PC-3 (cell line): Measurements from ENCODE around the gene SGCD. TPM values are rescaled to one million over a fixed set of nuclear protein-coding genes. Genes with fewer than 3 reads are reported as not detected.

Source experiments
- ATAC-seq: fragments of 200-7000 bp; cut with Tn5 transposase; 2 replicates; pipeline ENCODE4 v1.9.1; 2020; ENCODE audit warnings: mild to moderate bottlenecking, moderate library complexity
- BruUV-seq: library from RNA; stranded (reverse); fragments of 400-500 nt; replicated peaks from 2 replicates; lab custom pipeline; 2021; lab: Mats Ljungman, UMichigan
- CTCF ChIA-PET: fragments of 300-600 bp; sonication (Branson Sonifier 250); formaldehyde crosslinking; loops from one replicate; lab custom pipeline; 2022; ENCODE audit warnings: antibody characterized with exemption; lab: Charles Lee
- POLR2A ChIA-PET: fragments of 300-600 bp; sonication (Branson Sonifier 250); formaldehyde crosslinking; loops from one replicate; lab custom pipeline; 2022; ENCODE audit warnings: antibody characterized with exemption; ENCODE audit not compliant: unreplicated experiment; lab: Charles Lee
- DNase-seq: peaks from one replicate; pipeline ENCODE4 v3.0.0-alpha.2; 2015
- H2AFZ ChIP-seq: fragments of 300-600 bp; sonication (generic); 2 replicates; pipeline ENCODE4 v1.6.0; 2016; ENCODE audit warnings: antibody characterized with exemption, low read length
- H3F3A ChIP-seq: fragments of 300-600 bp; sonication (generic); one replicate; pipeline ENCODE4 v1.6.0; 2017; ENCODE audit warnings: antibody characterized with exemption, low read length, control low read depth, mild to moderate bottlenecking; ENCODE audit not compliant: unreplicated experiment
- H3K27ac ChIP-seq: fragments of 300-600 bp; sonication (generic); 2 replicates; pipeline ENCODE4 v1.5.1; 2016; ENCODE audit warnings: mild to moderate bottlenecking, low read length
- H3K27me3 ChIP-seq: fragments of 300-600 bp; sonication (generic); 2 replicates; pipeline ENCODE4 v1.6.1; 2016; ENCODE audit warnings: low read length, mixed read lengths
- H3K36me3 ChIP-seq: fragments of 300-600 bp; sonication (generic); 2 replicates; pipeline ENCODE4 v1.6.1; 2016; ENCODE audit warnings: low read depth, mixed run types, low read length, mixed read lengths
- H3K4me1 ChIP-seq: fragments of 300-600 bp; sonication (generic); 2 replicates; pipeline ENCODE4 v1.5.1; 2016; ENCODE audit warnings: low read length; ENCODE audit not compliant: insufficient read depth
- H3K4me2 ChIP-seq: fragments of 300-600 bp; sonication (generic); 2 replicates; pipeline ENCODE4 v1.6.0; 2016; ENCODE audit warnings: low read length
- H3K4me3 ChIP-seq: fragments of 300-600 bp; sonication (generic); 2 replicates; pipeline ENCODE4 v1.5.1; 2016; ENCODE audit warnings: mild to moderate bottlenecking, low read length, mixed read lengths
- H3K79me2 ChIP-seq: fragments of 300-600 bp; sonication (generic); 2 replicates; pipeline ENCODE4 v1.6.1; 2017; ENCODE audit warnings: low read length, mixed read lengths
- H3K9ac ChIP-seq: fragments of 300-600 bp; sonication (generic); 2 replicates; pipeline ENCODE4 v1.6.0; 2016; ENCODE audit warnings: mild to moderate bottlenecking, low read length
- H3K9me2 ChIP-seq: fragments of 300-600 bp; sonication (generic); replicated peaks from 2 replicates; pipeline ENCODE4 v1.6.1; 2016; ENCODE audit warnings: mixed run types, low read length, mixed read lengths
- H3K9me3 ChIP-seq: fragments of 300-600 bp; sonication (generic); 2 replicates; pipeline ENCODE4 v1.6.1; 2016; ENCODE audit warnings: low read length, mixed read lengths
- H4K20me1 ChIP-seq: fragments of 300-600 bp; sonication (generic); 2 replicates; pipeline ENCODE4 v1.6.1; 2016; ENCODE audit warnings: low read length, mixed read lengths
- EZH2 ChIP-seq: fragments of 300-600 bp; sonication (generic); IDR thresholded peaks from one replicate; pipeline ENCODE4 v1.6.1; 2017; ENCODE audit warnings: antibody characterized with exemption, mild to moderate bottlenecking, low read length; ENCODE audit not compliant: unreplicated experiment
- EZH2phosphoT487 ChIP-seq: fragments of 300-600 bp; sonication (generic); IDR thresholded peaks from 2 replicates; pipeline ENCODE4 v1.6.1; 2018; ENCODE audit warnings: mild to moderate bottlenecking, antibody characterized with exemption, low read length, borderline replicate concordance
- intact Hi-C: fragments of 100-400 bp; cut with micrococcal nuclease; formaldehyde crosslinking; loops from 2 replicates; pipeline ENCODE4 v1.9.0; 2023
- total RNA-seq: library from RNA; depleted of rRNA; stranded (reverse); fragments of >200 nt; gene quantifications from 2 replicates; pipeline ENCODE4 v1.2.3, GENCODE V29; 2014
- TF ChIP-seq, protein P1 (sequence below): fragments of 300-600 bp; sonication (generic); conservative IDR thresholded peaks from 2 replicates; pipeline ENCODE4 v1.5.1; 2017; ENCODE audit warnings: antibody characterized with exemption, low read depth, mild to moderate bottlenecking, low read length

The SGCD gene
- total RNA-seq, 1 experiment from 2014 or later: 0.15 TPM

GRCh38 chr5:156322666-156323065, 4.3 kb upstream of the SGCD start:
- Histone ChIP-seq H3K4me2 (no peak overlapping the region), H3F3A (no peaks in the 10 kb centered on the region), H3K27ac (no peak overlapping the region), H3K9me2 (no peaks in the 10 kb centered on the region), H4K20me1 (no peaks in the 10 kb centered on the region), H3K9ac (no peak overlapping the region), H3K36me3 (no peaks in the 10 kb centered on the region), H3K4me3 (no peak overlapping the region), H3K79me2 (no peaks in the 10 kb centered on the region), H3K27me3 (no peaks in the 10 kb centered on the region), H3K4me1 (no peaks in the 10 kb centered on the region), H2AFZ (no peak overlapping the region), H3K9me3 (no peaks in the 10 kb centered on the region)
- no peak for ATAC-seq
- ChIA-PET CTCF (no interaction called here), POLR2A (no interaction called here)
- DNase-seq: no peak
- BruUV-seq: no TSS peak
- no peak for TF ChIP-seq EZH2phosphoT487
- no peak for TF ChIP-seq EZH2
- TF ChIP-seq, protein P1, sequence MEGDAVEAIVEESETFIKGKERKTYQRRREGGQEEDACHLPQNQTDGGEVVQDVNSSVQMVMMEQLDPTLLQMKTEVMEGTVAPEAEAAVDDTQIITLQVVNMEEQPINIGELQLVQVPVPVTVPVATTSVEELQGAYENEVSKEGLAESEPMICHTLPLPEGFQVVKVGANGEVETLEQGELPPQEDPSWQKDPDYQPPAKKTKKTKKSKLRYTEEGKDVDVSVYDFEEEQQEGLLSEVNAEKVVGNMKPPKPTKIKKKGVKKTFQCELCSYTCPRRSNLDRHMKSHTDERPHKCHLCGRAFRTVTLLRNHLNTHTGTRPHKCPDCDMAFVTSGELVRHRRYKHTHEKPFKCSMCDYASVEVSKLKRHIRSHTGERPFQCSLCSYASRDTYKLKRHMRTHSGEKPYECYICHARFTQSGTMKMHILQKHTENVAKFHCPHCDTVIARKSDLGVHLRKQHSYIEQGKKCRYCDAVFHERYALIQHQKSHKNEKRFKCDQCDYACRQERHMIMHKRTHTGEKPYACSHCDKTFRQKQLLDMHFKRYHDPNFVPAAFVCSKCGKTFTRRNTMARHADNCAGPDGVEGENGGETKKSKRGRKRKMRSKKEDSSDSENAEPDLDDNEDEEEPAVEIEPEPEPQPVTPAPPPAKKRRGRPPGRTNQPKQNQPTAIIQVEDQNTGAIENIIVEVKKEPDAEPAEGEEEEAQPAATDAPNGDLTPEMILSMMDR: no peak
- intact Hi-C loops: no loop called here

GRCh38 chr5:156327296-156327695, 332 bp downstream of the SGCD start:
- no peak for TF ChIP-seq EZH2
- no peak for TF ChIP-seq EZH2phosphoT487
- TF ChIP-seq, protein P1: no peak

DNA sequence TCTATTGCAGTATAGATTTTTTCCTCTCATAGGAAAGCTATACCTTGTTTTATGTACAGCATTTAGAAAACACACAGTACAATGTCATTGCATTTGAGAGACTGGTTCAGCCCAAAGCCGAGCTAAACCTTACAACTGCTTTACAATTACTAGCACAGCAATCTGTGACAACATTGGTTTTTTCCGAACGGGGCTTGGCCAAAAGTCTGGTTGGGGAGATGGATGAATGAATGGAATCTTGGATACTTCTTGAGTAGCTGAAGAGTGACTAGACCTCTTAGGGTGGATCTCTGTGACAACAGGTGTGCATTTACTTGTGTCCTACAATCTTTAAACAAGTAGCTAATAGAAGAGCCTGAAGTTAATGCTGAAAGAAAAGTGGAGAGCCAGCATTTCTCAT, 1.2 kb downstream of the SGCD start:
- DNase-seq (no peak), ATAC-seq (no peak)
- Histone ChIP-seq H3K4me1 (no peaks in the 10 kb centered on the region), H3F3A (no peaks in the 10 kb centered on the region), H3K79me2 (no peaks in the 10 kb centered on the region), H3K27ac (no peak overlapping the region), H4K20me1 (no peaks in the 10 kb centered on the region), H3K27me3 (no peaks in the 10 kb centered on the region), H3K9me3 (no peaks in the 10 kb centered on the region), H3K4me3 (no peak overlapping the region), H3K9me2 (no peaks in the 10 kb centered on the region), H2AFZ (no peak overlapping the region), H3K4me2 (no peak overlapping the region), H3K9ac (no peak overlapping the region), H3K36me3 (no peaks in the 10 kb centered on the region)
- no peak for TF ChIP-seq EZH2phosphoT487
- ChIA-PET CTCF (no interaction called here), POLR2A (no interaction called here)
- intact Hi-C loops: no loop called here
- no TSS peak for BruUV-seq

More at GRCh38 chr5:156327296-156327695, 332 bp downstream of the SGCD start:
- Histone ChIP-seq H3F3A (no peaks in the 10 kb centered on the region), H3K27me3 (no peaks in the 10 kb centered on the region), H4K20me1 (no peaks in the 10 kb centered on the region), H3K4me2 (no peak overlapping the region), H3K9me2 (no peaks in the 10 kb centered on the region), H3K4me3 (no peak overlapping the region), H3K9me3 (no peaks in the 10 kb centered on the region), H3K9ac (no peak overlapping the region), H3K27ac (no peak overlapping the region), H3K4me1 (no peaks in the 10 kb centered on the region), H3K36me3 (no peaks in the 10 kb centered on the region), H3K79me2 (no peaks in the 10 kb centered on the region), H2AFZ (no peak overlapping the region)
- BruUV-seq: no TSS peak
- no peak for DNase-seq
- no peak for ATAC-seq
- ChIA-PET POLR2A (no interaction called here), CTCF (no interaction called here)
- intact Hi-C loops: no loop called here
